Upper lobe of right lung (tissue), 1 donor: ENCODE results near the gene FAAP100. TPM values are rescaled to one million over a fixed set of nuclear protein-coding genes. Genes with fewer than 3 reads are reported as not detected.

Experiments
- ATAC-seq: fragments of 200-7000 bp; cut with Tn5 transposase; one replicate; pipeline ENCODE4 v1.9.1; 2020; ENCODE audit warnings: mild to moderate bottlenecking, moderate library complexity
- DNase-seq: peaks from one replicate; pipeline ENCODE4 v3.0.0-alpha.2; 2020
- H3K27ac ChIP-seq: fragments of 200-600 bp; one replicate; pipeline ENCODE4 v1.8.0; 2022
- H3K27me3 ChIP-seq: fragments of 200-600 bp; one replicate; pipeline ENCODE4 v1.8.0; 2022; ENCODE audit warnings: mild to moderate bottlenecking
- H3K36me3 ChIP-seq: fragments of 200-600 bp; one replicate; pipeline ENCODE4 v1.8.0; 2022
- H3K4me1 ChIP-seq: fragments of 200-600 bp; one replicate; pipeline ENCODE4 v1.8.0; 2022
- H3K4me3 ChIP-seq: fragments of 200-600 bp; one replicate; pipeline ENCODE4 v1.8.0; 2022; ENCODE audit warnings: mild to moderate bottlenecking
- H3K9me3 ChIP-seq: fragments of 200-600 bp; one replicate; pipeline ENCODE4 v1.8.0; 2022
- intact Hi-C: fragments of 100-400 bp; cut with DNase I; formaldehyde crosslinking; loops from one replicate; pipeline ENCODE4 v1.11.0; 2022
- total RNA-seq: library from RNA; stranded (reverse); fragmentation: NEBNext Ultra II Directional; extraction: Animal tissue kit (Norgen Biotek cat#: 25700); gene quantifications from one replicate; pipeline ENCODE4 v1.2.1, GENCODE V29; 2021
- TF ChIP-seq, protein P1 (sequence below): fragments of 200-600 bp; IDR thresholded peaks from one replicate; pipeline ENCODE4 v1.8.0; 2022; ENCODE audit warnings: antibody characterized with exemption
- donor health status: DM: no; HTN: yes; CAD: no; lungs with severe emphysema.

The FAAP100 gene
- total RNA-seq, 1 donor from 2014 or later, result 27.3 TPM

- peaks cover 25% of the 10 kb centered on the region for H3K4me1 ChIP-seq
- peaks cover 93% of the 10 kb centered on the region for H3K36me3 ChIP-seq
- no peaks in the 10 kb centered on the region for H3K27me3 ChIP-seq
- DNase-seq, result no peak
- no peak overlapping the region for H3K4me3 ChIP-seq
- ATAC-seq, result no peak
- no peak overlapping the region for H3K27ac ChIP-seq
- H3K9me3 ChIP-seq, result no peaks in the 10 kb centered on the region
- TF ChIP-seq, protein P1, sequence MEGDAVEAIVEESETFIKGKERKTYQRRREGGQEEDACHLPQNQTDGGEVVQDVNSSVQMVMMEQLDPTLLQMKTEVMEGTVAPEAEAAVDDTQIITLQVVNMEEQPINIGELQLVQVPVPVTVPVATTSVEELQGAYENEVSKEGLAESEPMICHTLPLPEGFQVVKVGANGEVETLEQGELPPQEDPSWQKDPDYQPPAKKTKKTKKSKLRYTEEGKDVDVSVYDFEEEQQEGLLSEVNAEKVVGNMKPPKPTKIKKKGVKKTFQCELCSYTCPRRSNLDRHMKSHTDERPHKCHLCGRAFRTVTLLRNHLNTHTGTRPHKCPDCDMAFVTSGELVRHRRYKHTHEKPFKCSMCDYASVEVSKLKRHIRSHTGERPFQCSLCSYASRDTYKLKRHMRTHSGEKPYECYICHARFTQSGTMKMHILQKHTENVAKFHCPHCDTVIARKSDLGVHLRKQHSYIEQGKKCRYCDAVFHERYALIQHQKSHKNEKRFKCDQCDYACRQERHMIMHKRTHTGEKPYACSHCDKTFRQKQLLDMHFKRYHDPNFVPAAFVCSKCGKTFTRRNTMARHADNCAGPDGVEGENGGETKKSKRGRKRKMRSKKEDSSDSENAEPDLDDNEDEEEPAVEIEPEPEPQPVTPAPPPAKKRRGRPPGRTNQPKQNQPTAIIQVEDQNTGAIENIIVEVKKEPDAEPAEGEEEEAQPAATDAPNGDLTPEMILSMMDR, result no peak
- intact Hi-C loops, result no loop called here
These were observed 11.9 kb upstream of the FAAP100 start for GRCh38 chr17:81563861-81564586.

DNA sequence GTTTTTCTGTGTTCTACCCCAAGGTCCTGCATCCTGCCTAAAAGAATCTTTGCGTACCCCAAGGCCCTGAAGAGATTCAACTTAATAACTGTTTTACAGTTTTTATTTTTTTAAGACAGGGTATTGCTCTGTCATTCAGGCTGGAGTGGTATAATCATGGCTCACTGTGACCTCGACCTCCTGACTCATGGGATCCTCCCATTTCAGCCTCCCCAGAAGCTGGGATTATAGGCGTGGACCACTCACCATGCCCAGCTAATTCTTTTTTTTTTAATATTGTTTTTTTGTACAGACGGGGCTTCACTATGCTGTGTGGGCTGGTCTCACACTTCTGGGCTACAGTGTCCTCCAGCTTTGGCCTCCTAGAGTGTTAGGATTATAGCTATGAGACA is 9.3 kb upstream of the FAAP100 start:
- no peak for ATAC-seq
- TF ChIP-seq, protein P1, result no peak

GRCh38 chr17:81558941-81559806 is 7.0 kb upstream of the FAAP100 start:
- Histone ChIP-seq H3K27me3 (no peaks in the 10 kb centered on the region), H3K4me1 (peaks cover 7% of the 10 kb centered on the region), H3K4me3 (no peak overlapping the region), H3K36me3 (peaks cover 76% of the 10 kb centered on the region), H3K27ac (no peak overlapping the region), H3K9me3 (no peaks in the 10 kb centered on the region)
- DNase-seq (no peak), ATAC-seq (peak; percentile 29)
- TF ChIP-seq, protein P1, result no peak
- intact Hi-C loops, result no loop called here

More for the DNA sequence above, 9.3 kb upstream of the FAAP100 start:
- Histone ChIP-seq H3K4me1 (peaks cover 13% of the 10 kb centered on the region), H3K4me3 (no peak overlapping the region), H3K9me3 (no peaks in the 10 kb centered on the region), H3K27me3 (no peaks in the 10 kb centered on the region), H3K27ac (no peak overlapping the region), H3K36me3 (peaks cover 94% of the 10 kb centered on the region)
- intact Hi-C loops, result no loop called here
- DNase-seq, result no peak

GRCh38 chr17:81558115-81558468 is 5.9 kb upstream of the FAAP100 start:
- ATAC-seq (no peak), DNase-seq (no peak)
- no peaks in the 10 kb centered on the region for H3K9me3 ChIP-seq
- no peak overlapping the region for H3K27ac ChIP-seq
- no peak overlapping the region for H3K4me3 ChIP-seq
- H3K4me1 ChIP-seq, result peaks cover 13% of the 10 kb centered on the region
- intact Hi-C loops, result no loop called here
- no peaks in the 10 kb centered on the region for H3K27me3 ChIP-seq
- TF ChIP-seq, protein P1, result no peak
- peaks cover 69% of the 10 kb centered on the region for H3K36me3 ChIP-seq

- H3K4me1 ChIP-seq, result peaks cover 14% of the 10 kb centered on the region
- no peaks in the 10 kb centered on the region for H3K9me3 ChIP-seq
- no peak overlapping the region for H3K4me3 ChIP-seq
- TF ChIP-seq, protein P1, result no peak
- DNase-seq (no peak), ATAC-seq (no peak)
- H3K27ac ChIP-seq, result no peak overlapping the region
- H3K36me3 ChIP-seq, result peaks cover 63% of the 10 kb centered on the region
- intact Hi-C loops, result no loop called here
- H3K27me3 ChIP-seq, result no peaks in the 10 kb centered on the region
These were observed 5.3 kb upstream of the FAAP100 start for GRCh38 chr17:81557276-81558114.
